Liver (tissue), 3 donors: ENCODE measurements around the gene DNAJC7.
"Not testable (repeated sequence)": the region's sequence is repeated elsewhere in the genome, so short reads cannot be mapped to it uniquely, and the experiment has no call there.

Source experiments
- CTCF ChIP-seq: fragments of 150-350 bp; IDR thresholded peaks from 2 replicates; pipeline ENCODE4 v1.5.1; 2017; ENCODE audit warnings: improper control_type of control experiment, low read depth, low read length; ENCODE audit not compliant: missing input control
- EGR1 ChIP-seq, 2 donors: IDR thresholded peaks; 2 replicates each; pipeline ENCODE4 v1.6.1; 2016 to 2018; ENCODE audit warnings: antibody characterized with exemption in 2 of 2, low read depth in 2 of 2
- FOXA1 ChIP-seq: IDR thresholded peaks from 2 replicates; pipeline ENCODE4 v1.6.1; 2016; ENCODE audit warnings: antibody characterized with exemption
- GABPA ChIP-seq, 2 donors: IDR thresholded peaks in 1 of 2; conservative IDR thresholded peaks in 1 of 2; 2 replicates each; pipeline ENCODE4 v1.6.1; 2016; ENCODE audit warnings: antibody characterized with exemption in 2 of 2, mild to moderate bottlenecking in 1 of 2, moderate library complexity in 1 of 2
- HNF4G ChIP-seq: IDR thresholded peaks from 2 replicates; pipeline ENCODE4 v1.6.1; 2016; ENCODE audit warnings: antibody characterized with exemption
- JUND ChIP-seq, 2 donors: IDR thresholded peaks; 2 replicates each; pipeline ENCODE4 v1.6.1; 2016; ENCODE audit warnings: antibody characterized with exemption in 2 of 2
- MAX ChIP-seq: IDR thresholded peaks from 2 replicates; pipeline ENCODE4 v1.6.1; 2016; ENCODE audit warnings: antibody characterized with exemption
- RAD21 ChIP-seq, 2 donors: IDR thresholded peaks; 2 replicates each; pipeline ENCODE4 v1.6.1; 2016; ENCODE audit warnings: antibody characterized with exemption in 2 of 2, mild to moderate bottlenecking in 2 of 2
- REST ChIP-seq: IDR thresholded peaks from 2 replicates; pipeline ENCODE4 v1.6.1; 2016; ENCODE audit warnings: antibody characterized with exemption, mild to moderate bottlenecking
- RXRA ChIP-seq, 2 donors: IDR thresholded peaks; 2 replicates each; pipeline ENCODE4 v1.6.1; 2017 to 2018; ENCODE audit warnings: antibody characterized with exemption in 2 of 2, mild to moderate bottlenecking in 1 of 2
- SP1 ChIP-seq: IDR thresholded peaks from 2 replicates; pipeline ENCODE4 v1.6.1; 2018; ENCODE audit warnings: antibody characterized with exemption, mild to moderate bottlenecking
- TAF1 ChIP-seq: conservative IDR thresholded peaks from 2 replicates; pipeline ENCODE4 v1.6.1; 2016; ENCODE audit warnings: antibody characterized with exemption, mild to moderate bottlenecking
- YY1 ChIP-seq: IDR thresholded peaks from 2 replicates; pipeline ENCODE4 v1.6.1; 2016; ENCODE audit warnings: antibody characterized with exemption, mild to moderate bottlenecking
- ZBTB33 ChIP-seq: IDR thresholded peaks from 2 replicates; pipeline ENCODE4 v1.6.1; 2016; ENCODE audit warnings: antibody characterized with exemption
- donor health status: healthy.
- donor health status: healthy.

- TF ChIP-seq YY1; REST; CTCF; TAF1; RAD21 (IDR thresholded peaks at IDR 0.05); ZBTB33; EGR1 (IDR thresholded peaks at IDR 0.05; ENCODE audit: low read depth in 2 of 2); SP1; MAX; RXRA (IDR thresholded peaks at IDR 0.05); GABPA (IDR thresholded peaks at IDR 0.05 in 1 of 2, conservative IDR thresholded peaks at IDR 0.05 in 1 of 2); JUND (IDR thresholded peaks at IDR 0.05); FOXA1; HNF4G: not testable (repeated sequence)
Measured at GRCh38 chr17:41930833-41931156, 86.4 kb downstream of the DNAJC7 start.
